Right lobe of liver (tissue), 4 donors: Measurements from ENCODE around the gene OOSP2.

ENCODE experiments used
- POLR2A ChIP-seq: fragments of 450-650 bp; IDR thresholded peaks from one replicate; pipeline ENCODE4 v1.6.1; 2017; ENCODE audit warnings: antibody characterized with exemption, mild to moderate bottlenecking
- TF ChIP-seq, protein P1 (sequence below), 4 donors: fragments of 200-600 bp in 3 of 4; fragments of 450-650 bp in 1 of 4; IDR thresholded peaks; one replicate each; pipeline versions ENCODE4 v1.5.1 to v1.8.0; 2016 to 2022; ENCODE audit warnings: antibody characterized with exemption in 4 of 4, mild to moderate bottlenecking in 2 of 4
- donor health status: DM: no; HTN: no; CAD: no.
- donor health status: DM: no; HTN: no; CAD: no.
- donor health status: DM: no; HTN: yes; CAD: no.

- TF ChIP-seq, protein P1, sequence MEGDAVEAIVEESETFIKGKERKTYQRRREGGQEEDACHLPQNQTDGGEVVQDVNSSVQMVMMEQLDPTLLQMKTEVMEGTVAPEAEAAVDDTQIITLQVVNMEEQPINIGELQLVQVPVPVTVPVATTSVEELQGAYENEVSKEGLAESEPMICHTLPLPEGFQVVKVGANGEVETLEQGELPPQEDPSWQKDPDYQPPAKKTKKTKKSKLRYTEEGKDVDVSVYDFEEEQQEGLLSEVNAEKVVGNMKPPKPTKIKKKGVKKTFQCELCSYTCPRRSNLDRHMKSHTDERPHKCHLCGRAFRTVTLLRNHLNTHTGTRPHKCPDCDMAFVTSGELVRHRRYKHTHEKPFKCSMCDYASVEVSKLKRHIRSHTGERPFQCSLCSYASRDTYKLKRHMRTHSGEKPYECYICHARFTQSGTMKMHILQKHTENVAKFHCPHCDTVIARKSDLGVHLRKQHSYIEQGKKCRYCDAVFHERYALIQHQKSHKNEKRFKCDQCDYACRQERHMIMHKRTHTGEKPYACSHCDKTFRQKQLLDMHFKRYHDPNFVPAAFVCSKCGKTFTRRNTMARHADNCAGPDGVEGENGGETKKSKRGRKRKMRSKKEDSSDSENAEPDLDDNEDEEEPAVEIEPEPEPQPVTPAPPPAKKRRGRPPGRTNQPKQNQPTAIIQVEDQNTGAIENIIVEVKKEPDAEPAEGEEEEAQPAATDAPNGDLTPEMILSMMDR (IDR thresholded peaks at IDR 0.05) = no peak
- no peak for TF ChIP-seq POLR2A
These were observed 55.4 kb downstream of the OOSP2 start for GRCh38 chr11:60095477-60096120.
